Measurements from ENCODE around the gene CACUL1. TPM values are rescaled to one million over a fixed set of nuclear protein-coding genes. Genes with fewer than 3 reads are reported as not detected.
A peak's percentile ranks its signal among the peaks of the same experiment; 100 is the strongest.

The CACUL1 gene
- total RNA-seq, 1 experiment from 2014 or later: 31.9 TPM

GRCh38 chr10:118720685-118721538 is 33.9 kb downstream of the CACUL1 start:
- DNase-seq (ENCODE audit: low spot score): peak; percentile 64
- TF ChIP-seq CTCF (conservative IDR thresholded peaks at IDR 0.05; ENCODE audit: low read depth, low read length): peak; percentile 90
- TF ChIP-seq EZH2 (IDR thresholded peaks at IDR 0.05; ENCODE audit: borderline replicate concordance, low read depth, low read length, poor library complexity, severe bottlenecking): no peak
- no peaks in the 10 kb centered on the region for H3K4me1 ChIP-seq (ENCODE audit: insufficient read depth, low read length, poor library complexity, severe bottlenecking)
- ChIA-PET POLR2A (ENCODE audit: low non-redundant PET) (no interaction called here), CTCF (interaction anchor here (0.8 to 1.0 kb wide), 3 partner anchors 8 to 152 kb away, joined by 3 to 14 read pairs (median 6); no protein-coding TSS in a partner anchor)
- intact Hi-C loops (cut with micrococcal nuclease; ENCODE audit: unreplicated experiment): loop anchor here (1.0 kb wide), 1 partner anchor 153 kb away; no protein-coding TSS in a partner anchor
- no peaks in the 10 kb centered on the region for H3K27me3 ChIP-seq (replicated peaks; ENCODE audit: insufficient read depth, low read depth, low read length, poor library complexity)
- H3K9me3 ChIP-seq (ENCODE audit: low read depth, low read length, poor library complexity, severe bottlenecking): no peaks in the 10 kb centered on the region
- BruUV-seq (replicated peaks): no TSS peak
- H3K36me3 ChIP-seq (ENCODE audit: insufficient read depth, low read length, poor library complexity, severe bottlenecking): no peaks in the 10 kb centered on the region
- H3K4me3 ChIP-seq (ENCODE audit: low read depth, low read length, poor library complexity, severe bottlenecking): no peak overlapping the region
- H3K27ac ChIP-seq (ENCODE audit: low read depth, low read length, poor library complexity, severe bottlenecking): no peak overlapping the region

DNA sequence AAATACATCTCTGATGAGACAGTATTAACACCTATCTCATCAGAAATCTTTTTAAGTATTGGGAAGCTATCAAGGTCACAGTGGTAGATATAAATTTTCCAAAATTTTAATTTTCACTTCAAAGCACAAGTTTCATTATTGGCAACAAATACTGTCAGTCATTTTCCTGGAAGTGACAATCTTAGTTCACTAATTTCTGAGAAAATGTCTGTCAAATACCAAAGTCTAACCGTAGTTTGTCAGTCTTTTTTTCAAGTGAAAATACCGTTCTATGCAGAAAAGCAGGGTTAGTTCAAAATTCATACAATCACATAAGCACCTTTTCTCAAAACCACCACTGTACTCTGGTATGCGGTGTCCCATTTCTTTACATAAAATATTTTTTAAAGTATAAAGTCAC is 40.4 kb downstream of the CACUL1 start:
- no peaks in the 10 kb centered on the region for H3K36me3 ChIP-seq (ENCODE audit: insufficient read depth, low read length, poor library complexity, severe bottlenecking)
- ChIA-PET CTCF (no interaction called here), POLR2A (ENCODE audit: low non-redundant PET) (no interaction called here)
- no peak for TF ChIP-seq EZH2 (IDR thresholded peaks at IDR 0.05; ENCODE audit: borderline replicate concordance, low read depth, low read length, poor library complexity, severe bottlenecking)
- TF ChIP-seq CTCF (conservative IDR thresholded peaks at IDR 0.05; ENCODE audit: low read depth, low read length): no peak
- no peak for DNase-seq (ENCODE audit: low spot score)
- H3K27ac ChIP-seq (ENCODE audit: low read depth, low read length, poor library complexity, severe bottlenecking): no peak overlapping the region
- H3K27me3 ChIP-seq (replicated peaks; ENCODE audit: insufficient read depth, low read depth, low read length, poor library complexity): no peaks in the 10 kb centered on the region
- no peaks in the 10 kb centered on the region for H3K4me1 ChIP-seq (ENCODE audit: insufficient read depth, low read length, poor library complexity, severe bottlenecking)
- no peaks in the 10 kb centered on the region for H3K9me3 ChIP-seq (ENCODE audit: low read depth, low read length, poor library complexity, severe bottlenecking)
- H3K4me3 ChIP-seq (ENCODE audit: low read depth, low read length, poor library complexity, severe bottlenecking): no peak overlapping the region
- intact Hi-C loops (cut with micrococcal nuclease; ENCODE audit: unreplicated experiment): no loop called here
- BruUV-seq (replicated peaks): no TSS peak

DNA sequence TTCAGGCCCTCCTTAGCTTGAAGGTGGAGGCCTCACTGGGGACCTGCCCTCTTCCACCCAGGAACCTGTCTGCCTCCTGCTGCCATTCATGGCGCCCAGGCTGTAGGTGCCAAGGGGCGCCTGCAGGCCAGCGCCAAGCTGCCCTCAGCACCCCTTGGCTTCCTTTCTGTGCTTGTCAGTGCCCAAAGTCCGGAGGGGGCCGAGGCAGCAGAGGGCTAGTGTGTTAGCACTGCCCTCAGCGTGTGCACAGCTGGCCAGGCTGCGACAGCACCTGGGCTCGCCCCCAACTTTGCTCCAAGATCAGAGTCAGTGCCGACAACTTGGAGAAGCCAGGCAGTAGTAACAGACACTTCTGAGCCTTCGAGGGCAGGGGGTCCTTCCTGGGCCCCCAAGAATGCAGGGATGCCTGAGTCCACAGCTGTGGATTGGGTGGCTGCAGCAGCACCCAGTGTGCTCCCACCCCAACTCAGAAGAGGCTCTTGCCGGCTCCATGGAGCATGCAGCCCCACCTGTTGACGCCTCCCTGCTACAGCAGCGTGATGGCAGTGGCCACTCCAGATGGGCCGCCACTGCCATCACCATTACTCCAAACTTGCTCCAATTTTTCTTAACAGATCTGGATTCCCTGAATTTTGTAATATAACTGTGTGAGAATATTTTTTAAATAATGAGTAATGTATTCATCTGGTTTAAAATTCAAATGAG is 41.7 kb downstream of the CACUL1 start:
- intact Hi-C loops (cut with micrococcal nuclease; ENCODE audit: unreplicated experiment): no loop called here
- Histone ChIP-seq H3K27me3 (replicated peaks; ENCODE audit: insufficient read depth, low read depth, low read length, poor library complexity) (no peaks in the 10 kb centered on the region), H3K4me1 (ENCODE audit: insufficient read depth, low read length, poor library complexity, severe bottlenecking) (no peaks in the 10 kb centered on the region), H3K27ac (ENCODE audit: low read depth, low read length, poor library complexity, severe bottlenecking) (no peak overlapping the region), H3K9me3 (ENCODE audit: low read depth, low read length, poor library complexity, severe bottlenecking) (no peaks in the 10 kb centered on the region), H3K4me3 (ENCODE audit: low read depth, low read length, poor library complexity, severe bottlenecking) (no peak overlapping the region), H3K36me3 (ENCODE audit: insufficient read depth, low read length, poor library complexity, severe bottlenecking) (no peaks in the 10 kb centered on the region)
- TF ChIP-seq CTCF (conservative IDR thresholded peaks at IDR 0.05; ENCODE audit: low read depth, low read length) (peak; percentile 55), EZH2 (IDR thresholded peaks at IDR 0.05; ENCODE audit: borderline replicate concordance, low read depth, low read length, poor library complexity, severe bottlenecking) (no peak)
- CTCF ChIA-PET: interaction anchor here (0.8 kb wide), 1 partner anchor 8 kb away, joined by 3 read pairs; no protein-coding TSS in a partner anchor
- POLR2A ChIA-PET (ENCODE audit: low non-redundant PET): no interaction called here
- DNase-seq (ENCODE audit: low spot score): peak; percentile 18
- no TSS peak for BruUV-seq (replicated peaks)

All from A673 (cell line).